A549 (cell line): ENCODE measurements around the gene EBF3. TPM values are rescaled to one million over a fixed set of nuclear protein-coding genes. Genes with fewer than 3 reads are reported as not detected.

Experiments
- ATAC-seq, 2 experiments: fragments of 200-7000 bp in 1 of 2; fragments of >200 bp in 1 of 2; cut with Nextera tagmentation in 1 of 2; cut with Tn5 transposase in 1 of 2; 3 replicates each; pipeline versions ENCODE4 v1.8.0 to v1.9.1; 2018 to 2020; ENCODE audit warnings: mild to moderate bottlenecking in 1 of 2, moderate library complexity in 1 of 2
- CTCF ChIA-PET: fragments of 300-600 bp; sonication (Branson Sonifier 250); formaldehyde crosslinking; extraction: SDS; loops from one replicate; lab custom pipeline; 2021; ENCODE audit warnings: antibody characterized with exemption, inconsistent platforms; lab: Yijun Ruan, JAX
- POLR2A ChIA-PET: fragments of 350-600 bp; formaldehyde crosslinking; extraction: SDS; loops from one replicate; lab custom pipeline; 2021; ENCODE audit warnings: antibody characterized with exemption, inconsistent platforms; lab: Yijun Ruan, JAX
- DNase-seq, 2 experiments: peaks; one replicate each; pipeline versions ENCODE4 v3.0.0 to v3.0.0-alpha.2; 2011 to 2016; ENCODE audit warnings: low read depth in 1 of 2, low spot score in 1 of 2
- FAIRE-seq: peaks from 2 replicates; lab custom pipeline; 2011; peaks lifted over from hg19 to GRCh38; lab: Jason Lieb, UNC
- H3K27ac ChIP-seq, 2 experiments: fragments of >200 bp; sonication (Bioruptor Twin); formaldehyde crosslinking; 3 replicates each; pipeline ENCODE4 v1.5.1; 2016 to 2017
- H3K4me1 ChIP-seq: fragments of >200 bp; sonication (Bioruptor Twin); formaldehyde crosslinking; 3 replicates; pipeline ENCODE4 v1.6.1; 2016
- H3K4me2 ChIP-seq: fragments of >200 bp; sonication (Bioruptor Twin); formaldehyde crosslinking; 3 replicates; pipeline ENCODE4 v1.6.1; 2016
- H3K4me3 ChIP-seq: fragments of >200 bp; sonication (Bioruptor Twin); formaldehyde crosslinking; 3 replicates; pipeline ENCODE4 v1.5.1; 2016
- H3K9me3 ChIP-seq: fragments of >200 bp; sonication (Bioruptor Twin); formaldehyde crosslinking; 3 replicates; pipeline ENCODE4 v1.6.1; 2016
- BHLHE40 ChIP-seq: IDR thresholded peaks from 2 replicates; pipeline ENCODE4 v1.6.1; 2012; ENCODE audit warnings: low read depth, low read length, inconsistent platforms
- CBX2 ChIP-seq: fragments of 200-600 bp; sonication (generic); IDR thresholded peaks from 2 replicates; pipeline ENCODE4 v1.6.1; 2016; ENCODE audit warnings: low read depth, mild to moderate bottlenecking, borderline replicate concordance
- ESRRA ChIP-seq: fragments of 150-350 bp; IDR thresholded peaks from 2 replicates; pipeline ENCODE4 v1.6.1; 2014; ENCODE audit warnings: mild to moderate bottlenecking, low read length, borderline replicate concordance
- FOSL2 ChIP-seq, 2 experiments: fragments of 450-650 bp in 1 of 2; fragments of >200 bp in 1 of 2; sonication (Bioruptor Twin) in 1 of 2; formaldehyde crosslinking; IDR thresholded peaks; 2 replicates each; pipeline versions ENCODE4 v1.5.0 to v1.6.1; 2016 to 2020; ENCODE audit warnings: mild to moderate bottlenecking in 1 of 2, moderate library complexity in 1 of 2
- HOXA7 ChIP-seq: fragments of 250-450 bp; sonication (Bioruptor Pico); IDR thresholded peaks from 2 replicates; pipeline ENCODE4 v1.5.0; 2020; ENCODE audit warnings: mild to moderate bottlenecking, moderate library complexity
- HOXB13 ChIP-seq: fragments of 250-450 bp; sonication (Bioruptor Pico); IDR thresholded peaks from 2 replicates; pipeline ENCODE4 v1.5.0; 2020; ENCODE audit warnings: low read depth, mild to moderate bottlenecking, moderate library complexity
- MAFK ChIP-seq: fragments of 450-650 bp; IDR thresholded peaks from 2 replicates; pipeline ENCODE4 v1.6.1; 2014; ENCODE audit not compliant: partially characterized antibody
- MAZ ChIP-seq: fragments of 150-350 bp; IDR thresholded peaks from 2 replicates; pipeline ENCODE4 v1.6.1; 2014; ENCODE audit warnings: antibody characterized with exemption, low read depth, low read length, borderline replicate concordance
- MYC ChIP-seq: IDR thresholded peaks from 2 replicates; pipeline ENCODE4 v1.6.1; 2012; ENCODE audit warnings: mild to moderate bottlenecking, inconsistent platforms, low read length, improper control_type of control experiment, borderline replicate concordance
- NPAS2 ChIP-seq: fragments of 250-450 bp; sonication (Bioruptor Pico); IDR thresholded peaks from 2 replicates; pipeline ENCODE4 v1.8.0; 2022; ENCODE audit warnings: mild to moderate bottlenecking, moderate library complexity, borderline replicate concordance
- PHF8 ChIP-seq: fragments of 200-600 bp; sonication (generic); IDR thresholded peaks from 2 replicates; pipeline ENCODE4 v1.6.1; 2016; ENCODE audit warnings: low read depth, mild to moderate bottlenecking, antibody characterized with exemption, moderate library complexity, borderline replicate concordance
- RARB ChIP-seq: fragments of 250-450 bp; sonication (Bioruptor Pico); IDR thresholded peaks from 2 replicates; pipeline ENCODE4 v1.8.0; 2021; ENCODE audit warnings: mild to moderate bottlenecking, moderate library complexity
- RCOR1 ChIP-seq: fragments of 150-350 bp; IDR thresholded peaks from 2 replicates; pipeline ENCODE4 v1.6.1; 2014; ENCODE audit warnings: antibody characterized with exemption, low read length, low read depth
- REST ChIP-seq: fragments of 200-600 bp; sonication (generic); IDR thresholded peaks from 2 replicates; pipeline ENCODE4 v1.6.1; 2016; ENCODE audit warnings: antibody characterized with exemption, mild to moderate bottlenecking, moderate library complexity
- SMC3 ChIP-seq: fragments of >200 bp; sonication (Bioruptor Twin); formaldehyde crosslinking; IDR thresholded peaks from 3 replicates; pipeline ENCODE4 v1.6.1; 2018; ENCODE audit warnings: inconsistent platforms
- TFCP2L1 ChIP-seq: fragments of 250-450 bp; sonication (Bioruptor Pico); IDR thresholded peaks from 2 replicates; pipeline ENCODE4 v1.5.0; 2021; ENCODE audit warnings: mild to moderate bottlenecking
- TP53 ChIP-seq: fragments of 250-450 bp; sonication (Bioruptor Pico); IDR thresholded peaks from 2 replicates; pipeline ENCODE4 v1.5.0; 2021; ENCODE audit warnings: mild to moderate bottlenecking, moderate library complexity
- ZFP36 ChIP-seq: fragments of 450-650 bp; IDR thresholded peaks from 2 replicates; pipeline ENCODE4 v1.6.1; 2014; ENCODE audit warnings: borderline replicate concordance; ENCODE audit not compliant: partially characterized antibody
- ZNF302 ChIP-seq: fragments of 250-450 bp; sonication (Bioruptor Pico); IDR thresholded peaks from 2 replicates; pipeline ENCODE4 v1.9.0; 2021; ENCODE audit warnings: inconsistent platforms, mild to moderate bottlenecking, moderate library complexity
- WGBS: methylation state at CpG from one replicate; pipeline ENCODE4 v1.1.6; 2017; ENCODE audit errors: missing lambda C conversion rate; 5-methylcytosine and 5-hydroxymethylcytosine counted together
- polyA plus RNA-seq, 4 experiments: library from polyadenylated mRNA; depleted of rRNA in 3 of 4; stranded (reverse); fragments of >200 nt; fragmentation: RNase III in 1 of 4; extraction: RNeasy Plus Mini Kit Qiagen cat#74134 plus additional on column Dnase treatment in 1 of 4; gene quantifications; 2 replicates in 3 of 4; 3 replicates in 1 of 4; pipeline ENCODE4 v1.2.3, GENCODE V29; 2011 to 2017

Gene EBF3
- polyA plus RNA-seq, 2 of the 4 experiments (the other 2 are of a cell fraction) = 0.12 TPM; not detected in 1

GRCh38 chr10:129946859-129947258 is 17.2 kb downstream of the EBF3 start:
- Histone ChIP-seq H3K27ac (no peak overlapping the region), H3K4me1 (no peaks in the 10 kb centered on the region), H3K9me3 (no peaks in the 10 kb centered on the region), H3K4me3 (no peak overlapping the region), H3K4me2 (no peak overlapping the region)
- ATAC-seq (no peak), FAIRE-seq (no peak), DNase-seq (no peak)
- ChIA-PET POLR2A (no interaction called here), CTCF (interaction anchor here (1.3 kb wide), 1 partner anchor 24 kb away, joined by 5 read pairs; no protein-coding TSS in a partner anchor)
- no peak for TF ChIP-seq REST
- no peak for TF ChIP-seq SMC3
- no peak for TF ChIP-seq BHLHE40
- TF ChIP-seq TFCP2L1 = no peak
- TF ChIP-seq PHF8 = no peak
- TF ChIP-seq ESRRA = no peak
- TF ChIP-seq TP53 (CRISPR knock-in tag) = no peak
- no peak for TF ChIP-seq HOXB13 (CRISPR knock-in tag)
- no peak for TF ChIP-seq NPAS2 (CRISPR knock-in tag)
- WGBS = 62% methylated on average over 14 of the region's 14 CpGs

- Histone ChIP-seq H3K9me3 (no peaks in the 10 kb centered on the region), H3K4me3 (no peak overlapping the region), H3K4me1 (no peaks in the 10 kb centered on the region), H3K4me2 (no peak overlapping the region), H3K27ac (no peak overlapping the region)
- FAIRE-seq (no peak), DNase-seq (no peak), ATAC-seq (no peak)
- TF ChIP-seq RCOR1 (no peak), MAFK (no peak), RARB (no peak), CBX2 (no peak), FOSL2 (IDR thresholded peaks at IDR 0.05) (no peak), FOSL2 (CRISPR knock-in tag; IDR thresholded peaks at IDR 0.05) (no peak), HOXA7 (no peak), ZNF302 (CRISPR knock-in tag) (no peak), ZFP36 (no peak), MYC (no peak)
- ChIA-PET POLR2A (no interaction called here), CTCF (interaction anchor here (1.3 kb wide), 1 partner anchor 25 kb away, joined by 5 read pairs; no protein-coding TSS in a partner anchor)
- WGBS = 81% methylated on average over 26 of the region's 26 CpGs
Measured at GRCh38 chr10:129945941-129946760, 17.9 kb downstream of the EBF3 start.

- TF ChIP-seq CBX2 (no peak), MAZ (no peak), ZFP36 (no peak)
- Histone ChIP-seq H3K4me2 (no peak overlapping the region), H3K9me3 (no peaks in the 10 kb centered on the region), H3K4me1 (no peaks in the 10 kb centered on the region), H3K4me3 (no peak overlapping the region), H3K27ac (no peak overlapping the region)
- ChIA-PET POLR2A (no interaction called here), CTCF (no interaction called here)
- 85% methylated on average over 8 of the region's 8 CpGs for WGBS
- DNase-seq (no peak), ATAC-seq (no peak), FAIRE-seq (no peak)
Measured at GRCh38 chr10:129945526-129945925, 18.5 kb downstream of the EBF3 start.
